Endodermal cell (in vitro differentiated cells): ENCODE results near the gene CYP2B6. TPM values are rescaled to one million over a fixed set of nuclear protein-coding genes. Genes with fewer than 3 reads are reported as not detected.
"Not testable (repeated sequence)": the region's sequence is repeated elsewhere in the genome, so short reads cannot be mapped to it uniquely, and the experiment has no call there.

Experiments used
- DNase-seq: peaks from one replicate; pipeline ENCODE4 v3.0.0-alpha.2; 2017
- H3K27ac ChIP-seq: 2 replicates; pipeline ENCODE4 v1.5.1; 2013; ENCODE audit warnings: mild to moderate bottlenecking, low read depth, low read length, moderate library complexity
- H3K27me3 ChIP-seq: 2 replicates; pipeline ENCODE4 v1.6.1; 2013; ENCODE audit warnings: mild to moderate bottlenecking, low read length, moderate library complexity; ENCODE audit not compliant: insufficient read depth, control insufficient read depth, poor library complexity, severe bottlenecking
- H3K36me3 ChIP-seq: 2 replicates; pipeline ENCODE4 v1.7.0; 2013; ENCODE audit warnings: mild to moderate bottlenecking, low read length, moderate library complexity; ENCODE audit not compliant: control insufficient read depth, insufficient read depth
- H3K4me1 ChIP-seq: one replicate; pipeline ENCODE4 v1.7.0; 2013; ENCODE audit warnings: low read length; ENCODE audit not compliant: control insufficient read depth, insufficient read depth
- H3K4me3 ChIP-seq: 2 replicates; pipeline ENCODE4 v1.5.1; 2013; ENCODE audit warnings: mild to moderate bottlenecking, low read length, moderate library complexity
- H3K9ac ChIP-seq: 2 replicates; pipeline ENCODE4 v1.6.1; 2013; ENCODE audit warnings: mild to moderate bottlenecking, low read length, moderate library complexity; ENCODE audit not compliant: poor library complexity, severe bottlenecking; ENCODE audit errors: extremely low read depth
- H3K9me3 ChIP-seq: 2 replicates; pipeline ENCODE4 v1.6.1; 2013; ENCODE audit warnings: mild to moderate bottlenecking, low read length, moderate library complexity; ENCODE audit not compliant: control insufficient read depth
- H3K27ac Mint-ChIP-seq: 2 replicates; pipeline ENCODE4 v1.8.0; 2020; ENCODE audit warnings: mixed read lengths
- H3K27me3 Mint-ChIP-seq: 2 replicates; pipeline ENCODE4 v1.8.0; 2021; ENCODE audit warnings: mild to moderate bottlenecking, mixed read lengths; ENCODE audit not compliant: insufficient read depth
- H3K36me3 Mint-ChIP-seq: 2 replicates; pipeline ENCODE4 v1.8.0; 2020; ENCODE audit warnings: low read depth, mixed read lengths
- H3K4me1 Mint-ChIP-seq: 2 replicates; pipeline ENCODE4 v1.8.0; 2020; ENCODE audit warnings: mixed read lengths
- H3K4me3 Mint-ChIP-seq: 2 replicates; pipeline ENCODE4 v1.8.0; 2020; ENCODE audit warnings: mild to moderate bottlenecking, moderate library complexity, mixed read lengths
- H3K9me3 Mint-ChIP-seq: 2 replicates; pipeline ENCODE4 v1.8.0; 2020; ENCODE audit warnings: mild to moderate bottlenecking, mixed read lengths
- WGBS, 2 experiments: methylation state at CpG; one replicate each; pipeline versions ENCODE4 v1.1.5 to v1.1.7; 2013; ENCODE audit warnings: missing lambda C conversion rate in 2 of 2, mixed read lengths in 1 of 2; ENCODE audit not compliant: insufficient coverage in 1 of 2, insufficient read length in 1 of 2; 5-methylcytosine and 5-hydroxymethylcytosine counted together
- total RNA-seq, 2 donors: library from RNA; stranded (reverse); fragmentation: NEBNext Ultra II Directional in 1 of 2; extraction: Animal tissue kit (Norgen Biotek cat#: 25700) in 1 of 2; gene quantifications; 2 replicates in 1 of 2; 3 replicates in 1 of 2; pipeline ENCODE4 v1.2.1, GENCODE V29; 2021
- TF ChIP-seq, protein P1 (sequence below): fragments of 200-600 bp; sonication (generic); conservative IDR thresholded peaks from 2 replicates; pipeline ENCODE4 v1.5.0; 2021; ENCODE audit warnings: antibody characterized with exemption, mild to moderate bottlenecking

The CYP2B6 gene
- total RNA-seq, 2 donors from 2014 or later = 0.75 TPM; not detected in 1

DNA sequence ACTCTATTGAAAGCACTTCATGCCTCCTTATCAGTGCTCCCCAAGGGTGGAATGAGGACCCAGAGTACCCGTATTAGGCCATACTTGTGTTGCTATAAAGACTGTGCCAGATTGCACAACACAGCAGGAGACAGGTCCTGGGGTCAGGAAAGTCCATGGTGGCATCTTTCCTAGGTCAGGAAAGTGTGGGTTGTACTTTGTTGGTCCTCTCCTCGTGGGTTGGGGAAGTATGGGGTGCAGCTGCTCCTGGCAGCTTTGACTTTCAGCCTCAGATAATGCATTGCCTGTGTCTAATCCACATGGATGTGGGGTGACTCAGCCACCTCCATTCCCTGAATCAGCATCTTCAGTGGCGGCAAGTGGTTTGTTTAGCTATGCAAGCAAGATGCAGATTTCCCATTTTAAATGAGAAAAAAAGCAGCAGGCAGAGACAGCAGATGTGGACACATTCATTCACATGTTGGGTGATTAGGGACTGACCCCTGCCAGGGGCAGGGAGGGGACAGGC lies 8.4 kb upstream of the CYP2B6 start:
- Histone ChIP-seq H3K36me3 (no peaks in the 10 kb centered on the region), H3K27me3 (no peaks in the 10 kb centered on the region), H3K4me3 (no peak overlapping the region), H3K4me1 (no peaks in the 10 kb centered on the region), H3K27ac (no peak overlapping the region), H3K9ac (no peak overlapping the region), H3K9me3 (peaks cover 6% of the 10 kb centered on the region)
- WGBS, 2 experiments = 38 to 40% methylated on average over 1 to 3 of the region's 3 CpGs
- Mint-ChIP-seq H3K27ac (peak overlapping the region; percentile 59), H3K9me3 (peaks cover 11% of the 10 kb centered on the region), H3K36me3 (no peaks in the 10 kb centered on the region), H3K4me3 (peak overlapping the region; percentile 28), H3K4me1 (peaks cover 18% of the 10 kb centered on the region), H3K27me3 (peaks cover 5% of the 10 kb centered on the region)
- TF ChIP-seq, protein P1, sequence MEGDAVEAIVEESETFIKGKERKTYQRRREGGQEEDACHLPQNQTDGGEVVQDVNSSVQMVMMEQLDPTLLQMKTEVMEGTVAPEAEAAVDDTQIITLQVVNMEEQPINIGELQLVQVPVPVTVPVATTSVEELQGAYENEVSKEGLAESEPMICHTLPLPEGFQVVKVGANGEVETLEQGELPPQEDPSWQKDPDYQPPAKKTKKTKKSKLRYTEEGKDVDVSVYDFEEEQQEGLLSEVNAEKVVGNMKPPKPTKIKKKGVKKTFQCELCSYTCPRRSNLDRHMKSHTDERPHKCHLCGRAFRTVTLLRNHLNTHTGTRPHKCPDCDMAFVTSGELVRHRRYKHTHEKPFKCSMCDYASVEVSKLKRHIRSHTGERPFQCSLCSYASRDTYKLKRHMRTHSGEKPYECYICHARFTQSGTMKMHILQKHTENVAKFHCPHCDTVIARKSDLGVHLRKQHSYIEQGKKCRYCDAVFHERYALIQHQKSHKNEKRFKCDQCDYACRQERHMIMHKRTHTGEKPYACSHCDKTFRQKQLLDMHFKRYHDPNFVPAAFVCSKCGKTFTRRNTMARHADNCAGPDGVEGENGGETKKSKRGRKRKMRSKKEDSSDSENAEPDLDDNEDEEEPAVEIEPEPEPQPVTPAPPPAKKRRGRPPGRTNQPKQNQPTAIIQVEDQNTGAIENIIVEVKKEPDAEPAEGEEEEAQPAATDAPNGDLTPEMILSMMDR = no peak
- DNase-seq = peak; percentile 85

DNA sequence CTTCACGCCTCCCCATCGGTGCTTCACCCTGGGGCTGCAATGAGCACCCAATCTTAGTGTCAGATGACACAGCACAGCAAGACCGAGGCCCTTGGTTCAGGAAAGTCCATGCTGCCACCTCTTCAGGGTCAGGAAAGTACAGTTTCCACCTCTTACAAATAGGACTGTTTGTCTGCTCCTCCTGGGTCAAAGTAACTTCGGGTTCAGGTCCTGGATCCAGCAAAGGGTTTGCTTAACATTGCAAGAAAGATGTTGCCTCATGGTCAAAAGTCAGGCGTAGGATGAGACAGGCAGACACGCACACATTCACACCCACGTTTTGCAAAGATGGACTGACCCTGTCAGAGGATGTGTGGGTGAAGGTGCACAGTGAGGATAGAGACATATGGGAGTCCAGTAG lies 1.6 kb upstream of the CYP2B6 start:
- TF ChIP-seq, protein P1 = no peak
- Mint-ChIP-seq H3K4me1 (peaks cover 14% of the 10 kb centered on the region), H3K9me3 (no peaks in the 10 kb centered on the region), H3K27me3 (no peaks in the 10 kb centered on the region), H3K36me3 (no peaks in the 10 kb centered on the region), H3K27ac (no peak overlapping the region), H3K4me3 (no peak overlapping the region)
- no peak for DNase-seq
- no peaks in the 10 kb centered on the region for H3K36me3 ChIP-seq
- no peak overlapping the region for H3K4me3 ChIP-seq
- H3K27ac ChIP-seq = no peak overlapping the region
- H3K9ac ChIP-seq = no peak overlapping the region
- no peaks in the 10 kb centered on the region for H3K27me3 ChIP-seq
- no peaks in the 10 kb centered on the region for H3K9me3 ChIP-seq
- WGBS, 2 experiments = 93 to 97% methylated on average over 7 of the region's 7 CpGs
- H3K4me1 ChIP-seq = no peaks in the 10 kb centered on the region

DNA sequence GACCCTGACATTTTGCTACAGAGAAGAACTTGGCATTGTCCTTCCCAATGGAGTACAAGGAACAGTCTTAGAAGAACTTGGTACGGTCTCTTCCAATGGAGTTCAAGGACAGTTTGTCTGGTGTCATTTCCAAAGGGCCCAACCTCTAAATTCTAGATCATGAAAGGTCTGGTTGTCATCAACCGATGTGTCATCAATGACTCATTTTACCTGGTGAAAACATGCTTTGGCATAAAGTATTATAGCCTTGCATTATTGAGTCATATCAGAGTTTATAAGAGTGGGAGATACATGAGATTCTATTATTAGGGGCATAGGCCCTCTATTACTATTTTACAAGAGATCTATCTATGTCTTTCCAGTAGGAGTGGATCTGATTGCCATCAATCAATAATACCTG lies 4.3 kb downstream of the CYP2B6 start:
- TF ChIP-seq, protein P1 = no peak
- Histone ChIP-seq H3K27ac (no peak overlapping the region), H3K36me3 (no peaks in the 10 kb centered on the region), H3K4me3 (no peak overlapping the region), H3K4me1 (no peaks in the 10 kb centered on the region), H3K9me3 (no peaks in the 10 kb centered on the region), H3K27me3 (no peaks in the 10 kb centered on the region), H3K9ac (no peak overlapping the region)
- H3K27ac Mint-ChIP-seq = no peak overlapping the region
- no peaks in the 10 kb centered on the region for H3K36me3 Mint-ChIP-seq
- 91% methylated on average over 2 of the region's 2 CpGs for WGBS, 2 experiments
- DNase-seq = no peak
- peaks cover 14% of the 10 kb centered on the region for H3K4me1 Mint-ChIP-seq
- no peak overlapping the region for H3K4me3 Mint-ChIP-seq
- peaks cover 9% of the 10 kb centered on the region for H3K9me3 Mint-ChIP-seq
- H3K27me3 Mint-ChIP-seq = peaks cover 2% of the 10 kb centered on the region

DNA sequence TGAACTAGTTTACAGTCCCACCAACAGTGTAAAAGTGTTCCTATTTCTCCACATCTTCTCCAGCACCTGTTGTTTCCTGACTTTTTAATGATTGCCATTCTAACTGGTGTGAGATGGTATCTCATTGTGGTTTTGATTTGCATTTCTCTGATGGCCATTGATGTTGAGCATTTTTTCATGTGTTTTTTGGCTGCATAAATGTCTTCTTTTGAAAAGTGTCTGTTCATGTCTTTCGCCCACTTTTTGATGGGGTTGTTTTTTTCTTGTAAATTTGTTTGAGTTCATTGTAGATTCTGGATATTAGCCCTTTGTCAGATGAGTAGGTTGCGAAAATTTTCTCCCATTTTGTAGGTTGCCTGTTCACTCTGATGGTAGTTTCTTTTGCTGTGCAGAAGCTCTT lies 7.9 kb downstream of the CYP2B6 start:
- not testable (repeated sequence) for H3K27ac Mint-ChIP-seq, DNase-seq, H3K9me3 ChIP-seq, H3K27me3 ChIP-seq, H3K36me3 ChIP-seq, H3K4me3 ChIP-seq, H3K27ac ChIP-seq, H3K36me3 Mint-ChIP-seq, H3K4me3 Mint-ChIP-seq, H3K4me1 ChIP-seq, H3K27me3 Mint-ChIP-seq, H3K9ac ChIP-seq, H3K4me1 Mint-ChIP-seq
- WGBS, 2 experiments = no CpG with 5 or more reads among the region's 2 CpGs
- peaks cover 14% of the 10 kb centered on the region for H3K9me3 Mint-ChIP-seq
